ENCODE results near the gene TADA1. TPM values are rescaled to one million over a fixed set of nuclear protein-coding genes. Genes with fewer than 3 reads are reported as not detected.

The TADA1 gene, protein sequence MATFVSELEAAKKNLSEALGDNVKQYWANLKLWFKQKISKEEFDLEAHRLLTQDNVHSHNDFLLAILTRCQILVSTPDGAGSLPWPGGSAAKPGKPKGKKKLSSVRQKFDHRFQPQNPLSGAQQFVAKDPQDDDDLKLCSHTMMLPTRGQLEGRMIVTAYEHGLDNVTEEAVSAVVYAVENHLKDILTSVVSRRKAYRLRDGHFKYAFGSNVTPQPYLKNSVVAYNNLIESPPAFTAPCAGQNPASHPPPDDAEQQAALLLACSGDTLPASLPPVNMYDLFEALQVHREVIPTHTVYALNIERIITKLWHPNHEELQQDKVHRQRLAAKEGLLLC
- 24.1 and 25.6 TPM in 2 replicates for total RNA-seq
- long read RNA-seq, transcript TADA1-201 (8 exons, 2,159 nt) = major isoform, 40 of 42 reads
- long read RNA-seq, partial matches to known transcripts = 0 of 42 reads
- long read RNA-seq, other reads (novel, unspliced or antisense) = 2 of 42 reads

DNA sequence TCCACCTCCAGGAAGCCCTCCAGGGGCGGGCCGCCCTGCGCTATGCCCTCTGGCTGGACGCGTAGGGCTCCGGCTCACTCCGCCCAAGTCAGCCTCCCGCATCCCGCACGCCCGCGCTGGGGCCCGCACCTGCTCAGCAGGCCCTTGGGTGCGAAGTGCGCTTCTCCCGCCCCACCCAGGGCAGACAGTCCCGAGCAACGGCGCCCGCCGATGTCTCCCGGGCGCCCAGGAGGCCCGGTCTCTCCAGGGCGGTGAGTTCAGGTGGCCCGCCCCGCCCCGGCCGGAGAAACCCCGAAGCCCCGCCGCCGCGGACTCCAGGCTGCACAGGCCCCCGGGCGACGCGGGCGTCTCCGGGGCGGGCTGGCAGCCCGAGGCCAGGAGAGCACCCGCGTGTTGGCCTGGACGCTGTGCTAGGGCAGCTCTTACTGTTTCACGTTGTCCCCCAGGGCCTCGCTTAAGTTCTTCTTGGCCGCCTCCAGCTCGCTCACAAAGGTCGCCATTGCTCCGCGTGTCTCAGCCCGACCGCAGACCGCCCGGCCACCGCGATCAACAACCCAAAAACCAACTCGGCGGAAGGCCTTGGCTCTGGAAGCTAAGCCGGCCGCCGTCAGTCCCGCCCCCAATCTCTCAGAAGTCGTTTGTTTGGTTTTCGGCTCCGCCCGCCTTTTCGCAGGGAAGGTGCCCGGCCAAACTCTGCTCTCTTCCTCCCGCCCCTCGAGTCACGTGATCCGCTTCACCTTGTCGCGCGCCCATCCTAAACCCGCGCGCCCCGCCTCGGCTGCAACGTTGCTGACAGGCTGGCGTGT is at the start of gene TADA1:
TSS of gene TADA1 (minus strand) at position 531 of the 806 bp plus-strand sequence. CDS start at position 500, 31 bp downstream.
- Mint-ChIP-seq H3K27ac (ENCODE audit: unreplicated experiment) (peak within 1 kb of the TSS; percentile 99), H3K27me3 (ENCODE audit: low read depth) (no peaks in the 10 kb centered on the region), H3K9me3 (no peaks in the 10 kb centered on the region), H3K36me3 (ENCODE audit: low read depth) (no peaks in the 10 kb centered on the region), H3K4me3 (peak within 1 kb of the TSS; percentile 96), H3K4me1 (peaks cover 36% of the 10 kb centered on the region)
- DNase-seq (ENCODE audit: low read depth, low spot score) = peak; percentile 95
- TF ChIP-seq, protein P1, sequence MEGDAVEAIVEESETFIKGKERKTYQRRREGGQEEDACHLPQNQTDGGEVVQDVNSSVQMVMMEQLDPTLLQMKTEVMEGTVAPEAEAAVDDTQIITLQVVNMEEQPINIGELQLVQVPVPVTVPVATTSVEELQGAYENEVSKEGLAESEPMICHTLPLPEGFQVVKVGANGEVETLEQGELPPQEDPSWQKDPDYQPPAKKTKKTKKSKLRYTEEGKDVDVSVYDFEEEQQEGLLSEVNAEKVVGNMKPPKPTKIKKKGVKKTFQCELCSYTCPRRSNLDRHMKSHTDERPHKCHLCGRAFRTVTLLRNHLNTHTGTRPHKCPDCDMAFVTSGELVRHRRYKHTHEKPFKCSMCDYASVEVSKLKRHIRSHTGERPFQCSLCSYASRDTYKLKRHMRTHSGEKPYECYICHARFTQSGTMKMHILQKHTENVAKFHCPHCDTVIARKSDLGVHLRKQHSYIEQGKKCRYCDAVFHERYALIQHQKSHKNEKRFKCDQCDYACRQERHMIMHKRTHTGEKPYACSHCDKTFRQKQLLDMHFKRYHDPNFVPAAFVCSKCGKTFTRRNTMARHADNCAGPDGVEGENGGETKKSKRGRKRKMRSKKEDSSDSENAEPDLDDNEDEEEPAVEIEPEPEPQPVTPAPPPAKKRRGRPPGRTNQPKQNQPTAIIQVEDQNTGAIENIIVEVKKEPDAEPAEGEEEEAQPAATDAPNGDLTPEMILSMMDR (conservative IDR thresholded peaks at IDR 0.05) = no peak

DNA sequence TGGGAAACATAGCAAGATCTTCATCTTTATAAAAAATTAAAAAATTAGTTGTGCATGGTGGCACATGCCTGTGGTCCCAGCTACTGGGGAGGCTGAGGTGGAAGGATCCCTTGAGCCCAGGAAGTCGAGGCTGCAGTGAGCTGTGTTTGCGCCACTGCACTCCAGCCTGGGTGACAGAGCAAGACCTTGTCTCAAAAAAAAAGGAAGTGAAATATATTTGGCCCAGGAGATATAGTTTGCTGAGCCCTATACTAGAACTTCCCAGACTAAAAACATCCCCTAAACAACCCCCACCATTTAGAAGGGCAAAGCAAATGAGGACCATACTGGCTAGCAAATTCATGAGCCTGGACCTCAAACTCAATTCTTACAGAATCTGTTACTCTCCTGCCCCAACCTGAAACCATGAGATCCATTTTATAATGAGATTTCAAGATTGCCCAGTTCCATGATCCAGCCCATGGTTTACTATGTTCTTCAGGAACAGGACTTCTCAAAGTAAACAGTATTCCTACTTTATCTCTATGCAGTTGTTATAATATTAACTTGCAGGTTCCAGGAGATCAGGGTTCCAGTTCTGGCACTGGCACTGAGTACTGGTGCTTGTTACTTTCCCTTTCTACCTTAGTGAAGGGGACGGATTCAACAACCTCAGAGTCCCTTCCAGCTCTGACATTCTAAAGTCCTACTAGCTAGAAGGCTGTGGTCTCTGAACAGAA is 48.9 kb upstream of the TADA1 start:
- peaks cover 27% of the 10 kb centered on the region for H3K36me3 Mint-ChIP-seq (ENCODE audit: low read depth)
- H3K9me3 Mint-ChIP-seq = peaks cover 3% of the 10 kb centered on the region
- TF ChIP-seq, protein P1 (conservative IDR thresholded peaks at IDR 0.05) = no peak
- DNase-seq (ENCODE audit: low read depth, low spot score) = no peak
- H3K4me3 Mint-ChIP-seq = no peak overlapping the region
- H3K27ac Mint-ChIP-seq (ENCODE audit: unreplicated experiment) = no peak overlapping the region
- peaks cover 20% of the 10 kb centered on the region for H3K27me3 Mint-ChIP-seq (ENCODE audit: low read depth)
- peaks cover 15% of the 10 kb centered on the region for H3K4me1 Mint-ChIP-seq

DNA sequence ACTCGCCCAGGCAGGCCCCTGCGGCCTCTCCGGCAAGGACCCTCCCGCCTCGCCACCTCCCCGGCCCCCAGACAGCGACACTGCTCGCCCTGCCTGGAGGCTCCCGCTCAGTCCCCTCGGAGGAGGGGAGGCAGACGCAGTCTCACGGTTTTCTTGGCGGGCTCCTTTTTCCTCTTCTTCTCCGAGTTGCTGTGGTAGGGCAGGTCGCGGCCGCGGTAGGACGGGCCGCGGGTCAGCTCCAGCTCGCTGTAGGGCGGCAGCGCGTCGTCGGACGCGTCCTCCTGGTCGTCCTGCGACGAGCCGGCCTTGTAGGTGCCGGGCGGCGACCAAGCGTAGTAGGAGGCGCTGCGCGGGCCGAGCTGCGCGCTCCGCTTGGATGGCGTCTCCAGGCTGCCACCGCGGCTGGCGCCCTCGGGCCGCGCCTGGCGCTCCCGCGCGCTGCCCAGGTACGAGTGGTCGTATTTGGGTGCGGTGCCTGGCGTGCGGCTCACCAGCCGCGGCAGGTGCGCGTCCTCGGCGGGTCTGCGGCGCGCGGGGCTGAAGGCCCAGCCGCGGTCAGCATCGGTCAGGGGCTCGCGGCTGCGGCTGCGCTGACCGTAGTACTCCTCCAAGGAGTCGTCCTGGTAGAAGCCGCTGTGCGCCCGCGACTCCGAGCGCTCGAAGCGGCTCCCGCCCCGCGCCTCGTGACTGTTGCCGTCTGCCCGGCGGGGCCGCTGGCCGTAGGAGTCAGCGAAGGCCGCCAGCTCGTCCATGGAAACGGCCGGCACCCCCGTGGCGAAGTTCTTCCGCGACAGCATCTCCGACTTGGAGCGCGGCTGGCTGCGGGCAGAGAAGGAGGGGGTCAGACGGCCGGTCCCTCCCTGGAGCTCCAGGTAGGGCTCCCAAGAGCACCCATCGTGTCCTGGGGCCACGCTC is 44.8 kb upstream of the TADA1 start:
- H3K36me3 Mint-ChIP-seq (ENCODE audit: low read depth) = peaks cover 26% of the 10 kb centered on the region
- TF ChIP-seq, protein P1 (conservative IDR thresholded peaks at IDR 0.05) = no peak
- peaks cover 17% of the 10 kb centered on the region for H3K4me1 Mint-ChIP-seq
- DNase-seq (ENCODE audit: low read depth, low spot score) = peak; percentile 14
- no peaks in the 10 kb centered on the region for H3K9me3 Mint-ChIP-seq
- no peak overlapping the region for H3K27ac Mint-ChIP-seq (ENCODE audit: unreplicated experiment)
- H3K27me3 Mint-ChIP-seq (ENCODE audit: low read depth) = peaks cover 22% of the 10 kb centered on the region
- no peak overlapping the region for H3K4me3 Mint-ChIP-seq

DNA sequence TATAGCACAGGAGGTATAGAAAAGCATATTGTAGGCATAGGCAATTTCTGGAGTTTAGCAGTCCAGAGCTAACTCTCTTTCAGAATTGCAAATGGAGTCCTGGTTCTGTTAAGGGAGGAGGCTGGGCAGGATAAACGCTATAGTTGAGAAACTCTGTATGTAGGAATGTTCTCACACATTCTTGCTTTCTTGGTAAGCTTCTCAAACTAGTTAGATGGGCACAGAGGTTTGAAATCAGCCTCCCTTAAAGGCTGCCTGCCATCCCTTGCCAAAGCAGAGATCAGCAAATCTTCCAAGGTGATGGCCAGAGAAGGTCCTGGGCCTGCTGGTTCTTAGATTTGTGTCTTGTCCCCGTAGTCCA is 42.9 kb upstream of the TADA1 start:
- H3K9me3 Mint-ChIP-seq = no peaks in the 10 kb centered on the region

More for the DNA sequence above, 42.9 kb upstream of the TADA1 start:
- H3K4me1 Mint-ChIP-seq = peaks cover 12% of the 10 kb centered on the region
- no peak overlapping the region for H3K4me3 Mint-ChIP-seq
- H3K27ac Mint-ChIP-seq (ENCODE audit: unreplicated experiment) = no peak overlapping the region
- H3K36me3 Mint-ChIP-seq (ENCODE audit: low read depth) = peaks cover 22% of the 10 kb centered on the region
- TF ChIP-seq, protein P1 (conservative IDR thresholded peaks at IDR 0.05) = no peak
- DNase-seq (ENCODE audit: low read depth, low spot score) = no peak
- H3K27me3 Mint-ChIP-seq (ENCODE audit: low read depth) = peaks cover 22% of the 10 kb centered on the region

All from neural crest cell (in vitro differentiated cells).